HG03558 (cell line): ENCODE data around the gene PDE6B.

Source experiments
- ATAC-seq: cut with Tn5 transposase; IDR thresholded peaks from one replicate; pipeline ENCODE4 v1.9.1; 2021; ENCODE audit warnings: moderate number of reproducible peaks; ENCODE audit not compliant: unreplicated experiment; ENCODE audit errors: extremely low read depth

PDE6B gene

GRCh38 chr4:654871-655463, 29.6 kb downstream of the PDE6B start:
- ATAC-seq, result no peak

GRCh38 chr4:655464-656151, 30.2 kb downstream of the PDE6B start:
- ATAC-seq, result no peak

GRCh38 chr4:656436-657337, 31.3 kb downstream of the PDE6B start:
- ATAC-seq, result no peak

- no peak for ATAC-seq
Measured at GRCh38 chr4:657338-657833, 32.0 kb downstream of the PDE6B start.

- no peak for ATAC-seq
Measured at GRCh38 chr4:657834-658667, 32.7 kb downstream of the PDE6B start.

GRCh38 chr4:658681-659667, 33.6 kb downstream of the PDE6B start:
- no peak for ATAC-seq

- no peak for ATAC-seq
Measured at GRCh38 chr4:659851-660250, 34.5 kb downstream of the PDE6B start.

GRCh38 chr4:660401-660800, 35.0 kb downstream of the PDE6B start:
- ATAC-seq, result no peak

GRCh38 chr4:661231-661630, 35.9 kb downstream of the PDE6B start:
- ATAC-seq, result no peak

GRCh38 chr4:661881-662761, 36.7 kb downstream of the PDE6B start:
- ATAC-seq, result no peak

- no peak for ATAC-seq
Measured at GRCh38 chr4:663046-663437, 37.7 kb downstream of the PDE6B start.

- ATAC-seq, result peak; percentile 38
Measured at GRCh38 chr4:663438-664428, 38.4 kb downstream of the PDE6B start.

- ATAC-seq, result no peak
Measured at GRCh38 chr4:664713-665231, 39.4 kb downstream of the PDE6B start.

GRCh38 chr4:665381-665750, 40.0 kb downstream of the PDE6B start:
- ATAC-seq, result no peak

- no peak for ATAC-seq
Measured at GRCh38 chr4:665751-666435, 40.5 kb downstream of the PDE6B start.

- ATAC-seq, result no peak
Measured at GRCh38 chr4:666436-666810, 41.0 kb downstream of the PDE6B start.
